GM18909 (cell line): ENCODE measurements around the gene FUT2.
"Not testable (repeated sequence)": the region's sequence is repeated elsewhere in the genome, so short reads cannot be mapped to it uniquely, and the experiment has no call there.

ENCODE experiments used
- ATAC-seq: cut with Tn5 transposase; IDR thresholded peaks from one replicate; pipeline ENCODE4 v1.9.1; 2021; ENCODE audit warnings: mild to moderate bottlenecking; ENCODE audit not compliant: unreplicated experiment, poor library complexity

The FUT2 gene

GRCh38 chr19:48695743-48696352 is at the start of gene FUT2:
TSS of gene FUT2 (plus strand) at chr19:48695971. CDS start at chr19:48702957, 6,986 bp downstream.
- ATAC-seq: no peak

DNA sequence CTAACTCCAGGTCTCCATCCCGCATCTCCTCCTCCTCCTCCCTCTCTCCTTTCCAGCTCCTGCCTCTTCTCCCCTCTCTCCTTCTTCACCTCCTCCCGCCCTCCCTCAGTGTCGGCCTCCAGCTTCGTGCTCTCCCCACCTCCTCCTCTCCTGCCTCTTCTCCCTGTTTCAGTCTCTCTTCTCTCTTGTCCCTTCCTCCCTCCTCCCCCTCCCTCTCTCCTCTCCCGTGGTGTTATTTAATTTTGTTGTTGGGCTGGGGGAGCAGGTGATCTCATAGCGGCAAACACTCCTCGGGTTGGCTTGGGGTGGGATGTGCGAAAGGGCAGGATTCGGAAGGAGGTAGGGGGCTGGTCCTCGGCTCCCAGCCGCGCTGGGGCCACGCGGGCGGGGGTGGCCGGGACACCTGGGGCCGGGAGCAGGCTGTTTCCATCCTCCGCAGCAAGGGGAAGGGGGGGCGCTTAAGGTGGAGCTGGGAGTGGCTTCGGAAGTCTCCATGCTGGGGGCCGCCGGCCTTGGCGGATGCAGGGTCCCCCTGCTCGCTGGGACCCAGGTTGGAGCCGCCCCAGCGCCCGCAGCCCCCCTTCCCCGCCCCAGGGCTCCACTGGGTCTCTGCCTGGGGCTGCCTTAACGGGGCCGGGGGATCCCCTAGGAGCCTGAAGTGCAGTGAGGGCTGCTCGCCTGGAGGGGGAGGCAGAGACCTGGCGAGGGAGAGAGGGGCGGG is 49.6 kb upstream of the FUT2 start, which contains the start of gene CA11:
Gene CA11 (minus strand): TSS at position 187 of the 721 bp plus-strand sequence. CDS start 555 bp downstream, outside the sequence.
- ATAC-seq: peak; percentile 80

DNA sequence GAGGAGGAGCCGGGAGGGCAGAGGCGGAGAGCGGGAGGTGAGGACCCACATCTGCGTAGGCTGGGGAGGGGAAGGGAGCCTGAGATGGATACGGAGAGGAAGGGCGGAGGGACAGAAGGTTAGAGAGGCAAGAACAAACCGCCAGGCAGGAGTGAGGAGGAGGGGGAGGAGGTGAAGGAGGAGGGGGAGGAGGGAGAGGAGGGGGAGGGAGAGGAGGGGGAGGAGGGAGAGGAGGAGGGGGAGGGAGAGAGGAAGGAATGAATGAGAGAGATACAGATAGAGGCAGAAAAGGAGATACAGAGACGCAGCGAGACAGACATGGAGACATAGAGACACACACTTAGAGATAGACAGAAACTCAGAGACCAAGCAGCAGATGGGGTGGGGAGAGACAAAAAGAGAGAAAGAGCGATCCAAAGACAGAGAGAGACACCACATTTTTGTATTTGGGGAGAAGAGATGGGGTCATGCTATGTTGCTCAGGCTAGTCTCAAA is 49.0 kb upstream of the FUT2 start:
- ATAC-seq: no peak

- no peak for ATAC-seq
Observed at GRCh38 chr19:48648134-48648533, 47.6 kb upstream of the FUT2 start.

GRCh38 chr19:48650974-48651682 is 44.6 kb upstream of the FUT2 start:
- ATAC-seq: no peak

DNA sequence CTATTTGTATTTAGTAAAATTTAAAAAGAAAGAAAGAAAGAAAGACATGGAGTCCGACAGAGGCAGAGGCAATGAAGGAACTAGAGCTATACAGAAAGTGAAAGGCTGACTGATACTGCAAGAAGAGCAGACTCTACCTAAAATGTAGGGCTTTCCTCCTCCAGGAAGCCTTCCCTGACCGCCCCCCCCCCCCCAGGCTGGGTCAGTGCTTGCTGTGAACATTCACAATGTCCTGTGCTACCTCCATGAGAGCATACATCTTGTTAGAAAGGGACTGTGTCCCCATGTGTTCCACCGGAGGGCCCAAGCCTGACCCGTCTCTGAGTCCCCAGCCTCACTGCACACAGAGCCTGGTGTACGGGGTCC is 44.1 kb upstream of the FUT2 start:
- ATAC-seq: no peak

DNA sequence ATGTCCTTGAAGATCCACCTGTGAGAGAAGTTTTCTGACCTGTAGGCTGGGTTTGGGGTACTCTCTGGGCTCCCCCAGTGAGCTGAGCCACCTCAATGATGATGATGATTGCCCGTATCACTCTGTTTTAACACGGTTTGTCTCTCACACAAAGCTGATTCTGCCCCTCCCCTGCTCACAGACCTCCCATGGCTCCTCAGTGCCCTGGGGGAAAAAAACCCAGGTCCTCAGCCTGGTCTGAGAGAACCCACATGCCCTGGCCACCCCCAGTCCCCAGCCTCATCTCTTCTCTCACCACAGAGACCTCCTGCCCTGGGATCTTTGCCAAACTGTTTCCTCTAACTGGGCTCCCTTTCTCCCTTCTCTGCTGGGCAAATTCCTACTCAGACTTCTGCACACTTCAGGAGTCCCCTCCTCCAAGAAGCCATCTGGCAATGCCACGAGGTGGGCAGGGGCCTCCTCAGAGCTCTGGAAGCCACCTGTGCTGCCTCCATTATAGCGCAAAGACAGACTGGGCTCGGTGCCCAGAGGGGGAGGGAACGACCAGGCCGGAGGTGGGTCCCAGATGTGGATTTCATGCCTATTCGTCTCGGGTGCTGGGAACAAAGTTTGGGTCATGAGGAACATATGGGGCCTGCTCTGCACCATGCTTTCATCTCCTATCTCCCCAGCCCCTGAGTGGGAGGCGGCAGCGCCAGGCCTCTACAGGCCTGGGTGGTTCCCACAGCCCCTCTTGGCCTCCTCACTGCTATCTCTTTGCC is 41.3 kb upstream of the FUT2 start:
- no peak for ATAC-seq

DNA sequence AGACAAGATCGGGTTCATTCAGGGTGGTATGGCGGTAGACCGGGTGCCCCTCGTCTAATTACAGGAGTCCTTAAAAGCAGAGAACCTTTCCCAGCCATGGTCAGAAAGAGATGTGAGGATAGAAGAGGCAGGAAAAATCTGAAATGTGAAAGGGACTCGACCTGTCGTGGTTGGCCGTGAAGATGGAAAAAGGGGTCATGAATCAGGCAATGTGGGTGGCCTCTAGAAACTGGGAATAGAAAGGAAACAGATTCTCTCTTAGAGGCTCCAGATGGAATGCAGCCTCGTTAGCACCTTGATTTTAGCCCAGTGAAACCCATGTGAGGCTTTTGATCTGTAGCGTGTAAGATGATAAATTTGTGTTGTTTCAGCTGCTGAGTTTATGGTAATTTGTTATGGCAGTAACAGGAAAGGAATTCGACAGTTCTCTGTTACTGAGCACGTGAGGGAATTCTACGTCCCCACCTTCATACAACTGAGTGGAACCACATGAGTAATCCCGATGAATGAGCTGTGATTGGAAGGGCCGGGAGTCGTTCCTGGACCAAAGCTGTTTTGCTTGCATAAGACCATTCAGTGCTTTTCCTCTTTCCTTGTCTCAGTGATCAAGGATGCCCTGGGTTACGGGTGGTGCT is 38.8 kb upstream of the FUT2 start:
- no peak for ATAC-seq

- not testable (repeated sequence) for ATAC-seq
Observed at GRCh38 chr19:48657828-48658227, 37.9 kb upstream of the FUT2 start.

GRCh38 chr19:48658483-48658882 is 37.3 kb upstream of the FUT2 start:
- ATAC-seq: no peak

GRCh38 chr19:48659768-48660167 is 36.0 kb upstream of the FUT2 start:
- ATAC-seq: no peak

GRCh38 chr19:48660852-48661710 is 34.7 kb upstream of the FUT2 start:
- ATAC-seq: peak; percentile 79

- ATAC-seq: no peak
Observed at GRCh38 chr19:48661711-48662090, 34.1 kb upstream of the FUT2 start.

DNA sequence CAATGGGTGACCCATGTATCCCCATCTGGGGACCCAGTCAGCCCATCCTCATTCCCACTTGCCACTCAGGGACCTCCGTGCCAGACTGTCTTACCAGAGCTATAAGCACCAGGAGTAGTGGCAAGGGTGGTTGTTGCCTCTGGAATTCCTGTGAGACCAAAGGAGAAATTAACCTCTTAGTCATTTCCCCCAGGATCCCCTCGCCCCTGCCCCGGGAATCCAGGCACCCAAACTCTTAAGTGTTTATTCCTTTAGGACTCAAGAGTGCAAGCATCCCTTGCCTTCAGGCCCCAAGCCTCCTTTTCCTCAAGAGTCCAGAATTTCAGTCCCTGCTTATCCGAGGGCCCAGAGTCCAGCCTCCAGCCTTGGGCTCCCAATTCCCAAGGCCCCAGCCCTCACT is 32.1 kb upstream of the FUT2 start:
- no peak for ATAC-seq

DNA sequence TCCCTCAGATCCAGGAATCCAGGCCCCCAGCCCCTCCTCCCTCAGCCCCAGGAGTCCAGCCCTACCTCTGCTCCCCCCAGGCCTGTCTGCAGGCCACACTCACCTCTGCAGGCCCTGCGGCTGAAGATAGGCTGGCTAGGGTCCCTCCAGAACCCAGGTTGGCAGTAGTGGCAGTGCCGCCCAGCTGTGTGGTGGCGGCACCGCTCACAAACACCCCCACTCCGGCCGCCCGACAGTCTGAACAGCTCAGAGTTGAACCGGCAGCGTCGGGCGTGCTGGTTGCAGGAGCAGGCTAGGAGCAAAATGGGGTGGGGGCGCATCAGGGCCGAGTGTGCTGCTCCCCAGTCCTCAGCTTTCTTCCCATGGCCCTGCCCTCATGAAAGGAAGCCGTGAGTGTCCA is 31.3 kb upstream of the FUT2 start:
- no peak for ATAC-seq

DNA sequence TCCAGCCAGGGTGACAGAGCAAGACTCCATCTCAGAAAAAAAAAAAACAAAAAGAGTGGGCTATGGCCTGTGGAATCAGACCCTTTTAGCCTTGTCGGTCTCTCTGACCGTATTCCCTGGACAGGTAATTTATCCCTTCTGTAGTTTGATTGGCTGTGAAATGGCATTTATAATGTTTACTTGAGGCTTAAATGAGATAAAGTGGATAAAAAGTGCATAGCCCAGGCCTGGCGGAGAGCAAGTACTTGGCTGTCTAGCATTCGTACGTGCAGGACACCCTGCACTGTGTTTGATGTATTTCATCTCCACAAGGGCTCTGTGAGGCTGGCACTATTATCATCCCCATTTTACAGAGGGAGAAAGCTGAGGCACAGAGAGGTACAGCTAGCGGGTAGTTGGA is 30.0 kb upstream of the FUT2 start:
- ATAC-seq: no peak

- no peak for ATAC-seq
Observed at GRCh38 chr19:48668332-48668731, 27.4 kb upstream of the FUT2 start.

- ATAC-seq: no peak
Observed at GRCh38 chr19:48668761-48669160, 27.0 kb upstream of the FUT2 start.
